22Rv1 (cell line): ENCODE results near the gene C10orf53.

ENCODE experiments used
- ZFX ChIP-seq: fragments of 450-650 bp; IDR thresholded peaks from 2 replicates; pipeline ENCODE4 v1.6.1; 2017; ENCODE audit warnings: antibody characterized with exemption, borderline replicate concordance
- TF ChIP-seq, protein P1 (sequence below): fragments of 450-650 bp; IDR thresholded peaks from 2 replicates; pipeline ENCODE4 v1.5.1; 2017; ENCODE audit warnings: mild to moderate bottlenecking

DNA sequence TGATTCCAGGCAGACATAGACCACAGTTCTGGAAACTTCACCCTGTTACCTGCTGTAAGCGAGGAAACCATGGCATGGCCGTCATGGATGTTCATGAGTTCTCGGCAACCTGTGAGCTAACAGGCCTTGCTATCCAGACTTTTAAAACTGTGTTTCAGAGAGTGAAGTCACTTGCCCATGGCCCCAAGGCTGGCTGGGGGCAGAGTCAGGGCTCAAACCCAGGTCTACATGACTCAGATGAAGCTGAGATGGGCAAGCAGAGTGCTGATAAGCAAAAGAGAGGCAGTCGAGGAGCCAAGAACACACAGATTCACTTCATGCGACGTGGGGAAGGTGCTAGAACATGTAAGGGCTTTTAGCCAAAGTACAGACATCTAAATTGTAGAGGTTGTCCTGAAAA, 31.5 kb downstream of the C10orf53 start:
- TF ChIP-seq, protein P1, sequence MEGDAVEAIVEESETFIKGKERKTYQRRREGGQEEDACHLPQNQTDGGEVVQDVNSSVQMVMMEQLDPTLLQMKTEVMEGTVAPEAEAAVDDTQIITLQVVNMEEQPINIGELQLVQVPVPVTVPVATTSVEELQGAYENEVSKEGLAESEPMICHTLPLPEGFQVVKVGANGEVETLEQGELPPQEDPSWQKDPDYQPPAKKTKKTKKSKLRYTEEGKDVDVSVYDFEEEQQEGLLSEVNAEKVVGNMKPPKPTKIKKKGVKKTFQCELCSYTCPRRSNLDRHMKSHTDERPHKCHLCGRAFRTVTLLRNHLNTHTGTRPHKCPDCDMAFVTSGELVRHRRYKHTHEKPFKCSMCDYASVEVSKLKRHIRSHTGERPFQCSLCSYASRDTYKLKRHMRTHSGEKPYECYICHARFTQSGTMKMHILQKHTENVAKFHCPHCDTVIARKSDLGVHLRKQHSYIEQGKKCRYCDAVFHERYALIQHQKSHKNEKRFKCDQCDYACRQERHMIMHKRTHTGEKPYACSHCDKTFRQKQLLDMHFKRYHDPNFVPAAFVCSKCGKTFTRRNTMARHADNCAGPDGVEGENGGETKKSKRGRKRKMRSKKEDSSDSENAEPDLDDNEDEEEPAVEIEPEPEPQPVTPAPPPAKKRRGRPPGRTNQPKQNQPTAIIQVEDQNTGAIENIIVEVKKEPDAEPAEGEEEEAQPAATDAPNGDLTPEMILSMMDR, result no peak
- TF ChIP-seq ZFX, result no peak
